Parathyroid adenoma (tissue), 2 donors: Measurements from ENCODE around the gene OXA1L.
"Not testable (repeated sequence)": the region's sequence is repeated elsewhere in the genome, so short reads cannot be mapped to it uniquely, and the experiment has no call there.

Source experiments
- H2AFZ ChIP-seq: fragments of 300-600 bp; sonication (generic); one replicate; pipeline ENCODE4 v1.7.0; 2017; ENCODE audit warnings: antibody characterized with exemption, mild to moderate bottlenecking
- H3K27ac ChIP-seq: fragments of 300-600 bp; sonication (generic); one replicate; pipeline ENCODE4 v1.7.0; 2017
- H3K27me3 ChIP-seq: fragments of 300-600 bp; sonication (generic); one replicate; pipeline ENCODE4 v1.7.0; 2017; ENCODE audit warnings: low read length; ENCODE audit not compliant: control insufficient read depth, insufficient read depth
- H3K36me3 ChIP-seq: fragments of 300-600 bp; sonication (generic); one replicate; pipeline ENCODE4 v1.7.0; 2017; ENCODE audit warnings: low read length; ENCODE audit not compliant: control insufficient read depth, insufficient read depth
- H3K4me1 ChIP-seq: fragments of 300-600 bp; sonication (generic); one replicate; pipeline ENCODE4 v1.7.0; 2017; ENCODE audit warnings: control low read depth
- H3K4me2 ChIP-seq: fragments of 300-600 bp; sonication (generic); one replicate; pipeline ENCODE4 v1.7.0; 2017; ENCODE audit warnings: low read length
- H3K4me3 ChIP-seq: fragments of 300-600 bp; sonication (generic); one replicate; pipeline ENCODE4 v1.7.0; 2017; ENCODE audit warnings: low read depth, low read length
- H3K79me2 ChIP-seq: fragments of 300-600 bp; sonication (generic); one replicate; pipeline ENCODE4 v1.7.0; 2017; ENCODE audit warnings: control low read depth
- H3K9ac ChIP-seq: fragments of 300-600 bp; sonication (generic); one replicate; pipeline ENCODE4 v1.7.0; 2017; ENCODE audit warnings: mild to moderate bottlenecking
- H3K9me3 ChIP-seq: fragments of 300-600 bp; sonication (generic); one replicate; pipeline ENCODE4 v1.7.0; 2017; ENCODE audit warnings: low read length; ENCODE audit not compliant: control insufficient read depth
- CTCF ChIP-seq: fragments of 300-600 bp; sonication (generic); IDR thresholded peaks from one replicate; pipeline ENCODE4 v1.7.0; 2017; ENCODE audit warnings: antibody characterized with exemption, mild to moderate bottlenecking
- donor health status: primary hyperparathyroidism.

Gene OXA1L

GRCh38 chr14:22766457-22767322 lies at the start of gene OXA1L:
Gene OXA1L (plus strand): TSS chr14:22766688. CDS start chr14:22766702, 14 bp downstream.
- Histone ChIP-seq H3K27me3 (no peaks in the 10 kb centered on the region), H3K79me2 (peaks cover 4% of the 10 kb centered on the region), H3K4me2 (peak within 1 kb of the TSS; percentile 61), H3K36me3 (no peaks in the 10 kb centered on the region), H2AFZ (peak within 1 kb of the TSS; percentile 73), H3K4me1 (peaks cover 14% of the 10 kb centered on the region), H3K9ac (peak within 1 kb of the TSS; percentile 16), H3K4me3 (peak within 1 kb of the TSS; percentile 93), H3K9me3 (no peaks in the 10 kb centered on the region), H3K27ac (peak within 1 kb of the TSS; percentile 78)
- no peak for TF ChIP-seq CTCF

GRCh38 chr14:22718091-22718490 lies 48.4 kb upstream of the OXA1L start:
- no peak overlapping the region for H3K4me3 ChIP-seq
- H3K4me1 ChIP-seq = no peaks in the 10 kb centered on the region
- no peak overlapping the region for H3K27ac ChIP-seq
- H3K79me2 ChIP-seq = no peaks in the 10 kb centered on the region
- H3K27me3 ChIP-seq = no peaks in the 10 kb centered on the region
- H3K9ac ChIP-seq = no peak overlapping the region
- no peak overlapping the region for H3K4me2 ChIP-seq
- H3K36me3 ChIP-seq = no peaks in the 10 kb centered on the region
- H2AFZ ChIP-seq = no peak overlapping the region
- TF ChIP-seq CTCF = no peak
- H3K9me3 ChIP-seq = no peaks in the 10 kb centered on the region

- Histone ChIP-seq H3K79me2 (no peaks in the 10 kb centered on the region), H3K9me3 (no peaks in the 10 kb centered on the region), H3K4me1 (no peaks in the 10 kb centered on the region), H3K9ac (no peak overlapping the region), H3K27me3 (no peaks in the 10 kb centered on the region), H2AFZ (no peak overlapping the region), H3K4me2 (no peak overlapping the region), H3K4me3 (no peak overlapping the region), H3K36me3 (no peaks in the 10 kb centered on the region), H3K27ac (no peak overlapping the region)
- TF ChIP-seq CTCF = no peak
These were observed 45.3 kb upstream of the OXA1L start for GRCh38 chr14:22721213-22721612.

- no peak overlapping the region for H2AFZ ChIP-seq
- no peaks in the 10 kb centered on the region for H3K4me1 ChIP-seq
- no peaks in the 10 kb centered on the region for H3K36me3 ChIP-seq
- H3K27me3 ChIP-seq = no peaks in the 10 kb centered on the region
- no peak overlapping the region for H3K4me2 ChIP-seq
- H3K4me3 ChIP-seq = no peak overlapping the region
- no peak overlapping the region for H3K27ac ChIP-seq
- no peaks in the 10 kb centered on the region for H3K9me3 ChIP-seq
- H3K9ac ChIP-seq = no peak overlapping the region
- TF ChIP-seq CTCF = no peak
- H3K79me2 ChIP-seq = no peaks in the 10 kb centered on the region
These were observed 42.7 kb upstream of the OXA1L start for GRCh38 chr14:22723815-22724214.

- H3K27me3 ChIP-seq, H3K4me1 ChIP-seq: not testable (repeated sequence)
These were observed 41.6 kb upstream of the OXA1L start for GRCh38 chr14:22724847-22725246.

GRCh38 chr14:22725374-22725773 lies 41.1 kb upstream of the OXA1L start:
- not testable (repeated sequence) for H3K79me2 ChIP-seq, H3K4me1 ChIP-seq, H3K36me3 ChIP-seq, H2AFZ ChIP-seq, H3K9me3 ChIP-seq, H3K27ac ChIP-seq, H3K4me3 ChIP-seq, H3K9ac ChIP-seq, H3K27me3 ChIP-seq, H3K4me2 ChIP-seq

More at GRCh38 chr14:22724847-22725246, 41.6 kb upstream of the OXA1L start:
- not testable (repeated sequence) for H3K36me3 ChIP-seq, H3K4me3 ChIP-seq, H3K9me3 ChIP-seq, H3K9ac ChIP-seq, H3K79me2 ChIP-seq, H2AFZ ChIP-seq, H3K4me2 ChIP-seq, H3K27ac ChIP-seq
